Ureter (tissue), 1 donor: Measurements from ENCODE around the gene TNKS1BP1. TPM values are rescaled to one million over a fixed set of nuclear protein-coding genes. Genes with fewer than 3 reads are reported as not detected.
"Not testable (repeated sequence)": the region's sequence is repeated elsewhere in the genome, so short reads cannot be mapped to it uniquely, and the experiment has no call there.

ENCODE experiments used
- DNase-seq: peaks from one replicate; pipeline ENCODE4 v3.0.0-alpha.2; 2020; ENCODE audit warnings: low spot score
- total RNA-seq: library from RNA; stranded (reverse); gene quantifications from one replicate; pipeline ENCODE4 v1.2.4, GENCODE V29; 2023
- donor health status: DM: yes; HTN: yes; CAD: no.

Gene TNKS1BP1
- total RNA-seq, 1 donor from 2014 or later: 338 TPM

DNA sequence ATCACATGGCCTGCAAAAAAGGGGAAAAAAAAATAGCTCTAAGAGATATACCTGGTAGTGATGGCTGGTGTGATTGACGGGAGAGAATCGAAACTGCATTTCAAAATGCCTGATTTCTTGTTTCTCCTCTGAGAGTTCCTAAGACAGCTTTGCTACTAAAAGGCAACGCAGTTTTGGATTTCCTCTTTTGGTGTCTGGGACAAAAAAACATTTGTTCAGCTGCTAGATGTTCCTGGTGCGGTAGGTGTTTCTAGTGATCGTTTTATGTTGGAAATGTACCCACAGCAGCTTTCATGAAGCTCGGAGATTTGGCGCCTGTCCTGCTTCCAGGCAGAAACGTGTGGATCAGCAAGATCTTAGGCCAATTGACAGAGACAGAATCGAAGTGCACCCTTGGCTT, 31.5 kb upstream of the TNKS1BP1 start:
- no peak for DNase-seq

DNA sequence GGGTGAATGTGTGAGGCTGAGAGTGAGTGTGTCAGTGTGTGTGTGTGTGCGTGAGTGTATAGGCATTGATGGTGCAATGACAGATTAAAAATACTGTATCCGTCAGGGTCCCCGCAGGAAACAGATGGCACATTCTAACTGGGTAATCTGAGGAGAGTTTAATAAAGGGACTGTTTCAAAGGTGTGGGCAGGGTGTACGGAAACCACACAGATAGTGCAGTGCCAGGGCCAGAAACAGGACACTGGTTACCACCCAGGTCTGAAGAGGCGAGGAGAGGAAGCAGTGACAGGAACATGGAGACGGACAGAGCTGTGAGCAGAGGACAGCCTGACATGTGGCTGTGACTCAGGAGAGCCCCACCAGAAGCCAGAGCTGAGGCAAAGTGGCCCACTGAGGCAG, 29.9 kb upstream of the TNKS1BP1 start:
- DNase-seq: no peak

DNA sequence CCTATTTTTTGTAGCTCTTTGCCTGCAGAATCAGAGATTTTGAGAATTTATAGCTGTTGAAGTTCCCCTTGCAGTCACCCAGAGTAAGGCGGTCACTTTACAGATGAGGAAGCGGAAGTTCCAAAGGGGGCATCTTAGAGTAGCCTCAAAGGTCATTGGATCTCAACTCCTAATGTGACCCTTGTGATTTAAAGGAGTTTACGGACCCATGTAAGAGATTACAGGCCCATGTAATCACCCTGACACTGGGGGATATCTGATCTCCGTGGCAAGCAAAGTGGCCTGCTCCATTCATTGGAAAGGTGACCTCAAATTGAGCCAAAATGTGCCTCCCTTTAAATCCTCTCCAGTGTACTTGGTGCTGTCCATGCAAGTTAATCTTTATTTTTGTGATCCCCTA, 29.1 kb upstream of the TNKS1BP1 start:
- DNase-seq: no peak

DNA sequence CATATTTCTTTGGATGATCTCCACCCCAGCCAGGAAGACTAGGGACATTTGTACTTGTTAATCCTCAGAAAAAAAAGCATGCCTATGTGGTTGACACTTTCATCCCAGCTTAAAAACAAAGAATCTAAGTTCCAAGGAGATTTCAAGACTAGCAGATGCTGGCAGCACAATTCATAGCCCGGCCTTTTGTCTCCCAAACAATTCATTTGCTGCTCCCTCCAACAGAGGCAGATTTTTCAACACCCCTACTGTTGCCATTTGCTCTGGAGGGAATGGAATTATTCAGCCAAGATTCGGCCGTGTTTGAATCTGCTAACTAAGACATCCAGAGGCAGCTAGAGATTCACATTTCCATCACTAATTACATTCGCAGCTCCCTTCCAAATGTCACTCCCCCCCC, 28.7 kb upstream of the TNKS1BP1 start:
- DNase-seq: no peak

DNA sequence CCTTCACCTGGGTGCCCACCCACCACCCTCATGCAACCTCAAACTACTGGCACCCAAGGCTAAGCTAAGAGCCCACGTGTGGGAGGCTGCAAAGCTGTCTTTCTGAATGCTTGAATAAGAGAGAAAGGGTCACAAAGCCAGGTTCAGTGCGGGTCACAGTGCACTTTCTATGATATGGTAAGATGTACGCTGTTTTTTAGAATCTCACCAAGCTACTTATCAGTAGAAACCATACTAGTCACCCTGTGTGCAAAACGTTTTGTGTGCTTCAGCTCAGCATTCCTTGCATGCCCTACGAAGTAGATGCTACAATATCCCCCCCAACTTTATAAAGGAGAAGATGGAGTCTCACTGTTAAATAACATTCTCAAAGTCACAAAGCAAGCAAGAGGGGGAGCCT, 28.3 kb upstream of the TNKS1BP1 start:
- no peak for DNase-seq

DNA sequence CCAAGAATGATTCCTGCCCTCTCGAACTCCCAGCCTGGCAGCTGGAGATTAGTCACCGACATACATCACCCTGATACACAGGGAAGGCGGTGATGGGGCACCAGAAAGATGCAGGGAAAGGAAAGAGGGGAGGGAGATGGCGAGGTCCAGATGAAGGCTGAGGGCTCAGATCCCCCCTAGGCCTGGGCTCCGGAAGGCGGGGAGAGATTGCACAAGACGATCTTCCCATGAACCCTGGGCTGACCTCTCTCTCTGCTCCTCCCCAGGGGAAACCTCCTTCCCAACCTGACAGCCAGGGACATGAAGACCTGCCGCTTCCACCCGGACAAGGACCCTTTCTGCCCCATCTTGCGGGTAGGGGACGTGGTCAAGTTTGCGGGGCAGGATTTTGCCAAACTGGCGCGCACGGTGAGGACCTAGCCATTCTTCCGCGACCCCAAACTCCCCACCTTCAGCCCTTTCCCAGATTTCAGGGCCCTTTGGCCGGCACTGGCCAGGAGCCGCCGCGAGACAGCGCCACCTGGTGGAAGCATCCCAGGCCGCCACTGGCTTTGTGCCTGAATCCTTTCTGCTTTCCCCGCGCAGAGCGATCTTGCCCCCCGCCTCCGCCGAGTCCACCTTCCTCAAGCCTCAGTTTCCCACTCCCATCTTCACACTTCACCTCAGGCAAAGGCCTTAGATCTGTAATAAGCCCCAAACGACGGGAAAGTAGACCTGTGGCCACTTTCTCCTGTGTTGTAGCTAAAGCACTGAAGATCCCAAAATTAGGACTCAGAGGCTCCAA, 24.9 kb upstream of the TNKS1BP1 start:
- peak; percentile 69 for DNase-seq

DNA sequence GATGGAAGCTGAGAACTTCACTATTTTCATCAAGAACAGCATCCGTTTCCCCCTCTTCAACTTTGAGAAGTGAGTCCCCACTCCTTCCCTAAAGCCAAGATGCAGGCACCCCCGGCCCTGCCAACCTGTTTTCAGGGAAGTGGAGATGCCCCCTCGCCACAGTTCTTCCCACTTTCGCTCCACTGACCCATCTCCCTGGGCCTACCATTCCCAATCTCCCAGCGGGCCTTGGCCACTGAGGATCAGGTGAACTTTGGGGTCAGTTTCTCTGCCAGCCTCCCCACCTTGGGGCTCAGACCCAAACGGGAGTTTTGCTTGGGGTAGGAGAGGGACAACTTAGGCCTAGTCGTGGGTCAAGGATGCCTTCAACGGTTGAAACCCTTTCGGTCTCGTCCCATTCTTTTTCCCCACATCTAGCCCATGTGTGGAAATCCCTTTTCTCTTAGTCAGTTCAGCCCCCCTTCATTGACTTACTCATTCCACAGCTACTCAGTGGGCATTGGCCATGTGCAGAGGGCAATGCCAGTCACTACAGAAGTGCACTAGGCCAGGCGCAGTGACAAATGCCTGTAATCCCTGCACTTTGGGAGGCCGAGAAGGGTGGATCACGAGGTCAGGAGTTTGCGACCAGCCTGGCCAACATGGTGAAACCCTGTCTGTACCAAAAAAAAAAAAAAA, 24.0 kb upstream of the TNKS1BP1 start:
- DNase-seq: no peak

DNA sequence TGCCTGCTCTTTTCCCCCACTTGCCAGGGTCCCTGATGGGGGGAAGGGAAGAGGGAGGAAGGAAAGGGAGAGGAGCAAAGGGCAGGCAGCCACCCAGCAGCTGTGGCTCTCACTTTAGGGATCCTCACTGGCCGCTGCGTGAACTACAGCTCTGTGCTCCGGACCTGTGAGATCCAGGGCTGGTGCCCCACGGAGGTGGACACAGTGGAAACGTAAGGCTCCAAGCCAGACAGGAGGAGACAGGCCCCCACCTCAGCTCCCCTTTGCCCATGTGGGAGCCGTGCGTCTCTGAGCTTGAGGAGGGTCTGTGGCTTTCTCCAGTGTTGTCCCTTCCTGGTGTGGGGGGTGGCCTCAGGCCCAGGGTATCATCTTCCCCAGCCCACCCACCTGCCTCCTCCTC, 23.3 kb upstream of the TNKS1BP1 start:
- DNase-seq: no peak

DNA sequence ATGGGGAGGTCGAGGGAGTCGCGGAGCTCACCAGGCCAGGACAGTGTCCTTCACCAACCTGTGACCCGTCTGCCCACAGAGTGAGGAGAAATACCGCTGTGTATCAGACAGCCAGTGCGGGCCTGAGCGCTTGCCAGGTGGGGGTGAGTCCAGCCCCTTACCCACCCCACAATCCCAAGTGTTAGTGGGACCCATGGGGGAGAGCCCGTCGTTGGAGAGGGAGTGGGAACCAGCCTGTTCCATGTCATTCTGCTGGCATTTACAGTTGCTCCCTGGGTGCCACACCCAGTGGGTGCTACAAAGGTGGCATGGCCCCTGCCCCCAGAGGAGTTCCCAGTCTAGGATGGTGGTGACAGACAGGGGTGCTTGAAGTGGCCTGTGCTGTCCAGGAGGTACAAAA, 22.6 kb upstream of the TNKS1BP1 start:
- DNase-seq: no peak

DNA sequence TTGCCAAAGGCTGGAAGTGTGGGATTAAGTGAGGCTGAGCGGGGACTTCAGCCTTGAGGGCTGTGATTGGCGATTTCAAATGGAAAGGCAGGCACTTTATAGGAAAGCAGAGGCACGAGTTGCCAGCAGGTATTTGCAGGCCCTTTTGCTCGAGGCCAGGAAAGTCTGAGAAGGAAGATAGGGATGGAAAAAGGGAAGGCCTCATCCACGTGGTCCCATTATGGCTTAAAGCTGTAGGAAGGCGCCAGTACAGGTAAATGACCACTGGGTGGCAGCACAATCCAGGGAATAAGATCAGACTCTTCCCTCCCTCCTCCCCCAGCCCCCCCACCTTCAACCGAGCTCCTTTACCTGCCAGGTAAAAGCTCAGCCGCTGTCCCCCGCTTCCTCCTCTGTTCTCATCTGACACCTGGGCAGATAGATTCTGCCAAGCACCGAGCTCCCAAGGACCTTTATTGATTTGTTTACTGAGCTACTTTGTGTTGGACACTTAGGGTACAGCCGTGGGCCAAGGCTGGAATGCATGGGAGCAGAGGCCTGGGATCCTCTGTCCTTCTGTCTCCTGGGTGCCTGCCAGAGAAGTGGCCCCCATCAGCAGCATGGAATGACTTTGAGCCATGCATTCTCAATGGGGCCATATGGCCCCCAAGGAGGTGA, 20.9 kb upstream of the TNKS1BP1 start:
- DNase-seq: peak; percentile 69

DNA sequence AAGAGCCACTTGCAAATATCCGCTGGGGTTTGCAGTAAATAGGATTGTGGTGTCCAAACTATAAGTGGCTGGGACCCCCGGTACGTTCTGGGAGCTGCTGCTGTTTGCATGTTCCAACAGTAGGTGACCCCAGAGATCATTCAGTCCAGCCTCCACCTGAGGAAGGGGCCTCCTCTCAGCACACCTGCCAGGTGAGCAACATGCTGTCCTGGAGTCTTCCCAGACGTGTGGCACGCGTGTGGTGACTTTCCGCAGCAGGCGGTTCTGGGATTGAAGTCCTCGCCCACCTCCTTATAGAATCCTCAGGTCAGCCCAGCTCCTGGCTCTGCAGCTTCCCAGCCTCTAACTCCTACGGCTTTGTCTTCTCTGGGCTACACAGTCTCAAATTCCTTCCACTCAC, 20.1 kb upstream of the TNKS1BP1 start:
- no peak for DNase-seq

DNA sequence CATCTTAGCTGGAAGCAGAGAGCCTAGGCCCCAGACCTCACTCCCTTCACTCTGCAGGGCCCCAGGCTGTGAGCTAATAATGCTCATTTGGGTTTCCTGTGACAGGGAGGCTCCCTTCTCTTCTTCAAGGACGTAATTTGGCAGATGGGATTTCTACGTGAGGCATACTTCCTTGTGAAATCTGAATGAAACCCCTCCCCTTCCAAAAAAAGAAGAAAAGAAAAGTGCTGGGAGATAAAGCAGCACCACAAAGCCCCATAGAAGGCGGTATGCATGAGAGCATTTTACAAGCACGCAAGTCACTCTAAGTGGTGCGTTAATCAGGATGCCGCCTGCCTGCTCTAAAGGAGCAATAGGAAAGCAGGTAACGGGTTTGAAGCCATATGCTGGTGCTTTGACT, 19.1 kb upstream of the TNKS1BP1 start:
- DNase-seq: no peak

DNA sequence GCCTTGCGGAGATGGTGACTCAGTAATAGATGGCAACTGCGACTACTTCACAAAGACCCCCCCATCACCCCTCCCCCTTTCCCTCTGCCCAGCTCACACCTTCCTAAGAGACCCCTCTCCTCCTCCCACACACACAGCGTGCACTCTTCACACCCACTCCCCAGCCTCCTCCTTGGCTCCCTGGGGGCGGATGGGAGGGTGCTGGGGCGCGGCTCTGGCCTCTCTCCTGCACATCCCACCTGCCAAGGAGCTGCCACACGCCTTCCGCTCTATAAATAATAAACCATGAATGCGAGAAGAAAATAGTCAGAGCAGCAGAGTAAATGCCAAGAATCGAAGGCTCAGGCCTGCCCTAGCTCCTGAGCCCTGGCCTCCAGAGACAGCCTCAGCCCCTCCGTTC, 17.9 kb upstream of the TNKS1BP1 start:
- no peak for DNase-seq

DNA sequence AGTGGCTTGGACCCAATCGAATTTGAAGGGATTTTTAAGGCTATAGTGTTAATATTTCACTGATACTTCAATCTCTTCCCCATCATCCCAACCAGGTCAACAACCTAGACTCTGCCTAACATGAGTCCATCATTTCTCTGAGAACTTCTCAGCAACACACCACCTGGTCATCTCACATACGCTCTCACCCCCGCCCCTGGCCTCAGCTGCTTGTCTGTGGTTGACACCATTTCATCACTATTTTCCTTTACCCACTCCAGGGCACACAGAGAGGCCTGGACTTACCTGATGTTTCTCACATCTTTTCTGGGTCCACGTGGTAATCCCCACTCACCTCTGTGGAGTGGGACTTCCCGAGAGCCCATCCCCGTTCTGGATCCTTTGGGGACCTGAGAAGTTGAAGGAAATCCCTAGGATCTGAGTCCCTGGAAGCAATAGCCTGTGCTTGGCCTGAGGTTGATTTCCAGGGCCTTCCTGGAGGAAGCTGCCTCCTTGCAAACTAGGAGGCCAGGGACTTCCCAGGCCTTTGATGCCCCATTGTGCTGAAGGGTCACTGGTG, 16.6 kb upstream of the TNKS1BP1 start:
- DNase-seq: no peak

DNA sequence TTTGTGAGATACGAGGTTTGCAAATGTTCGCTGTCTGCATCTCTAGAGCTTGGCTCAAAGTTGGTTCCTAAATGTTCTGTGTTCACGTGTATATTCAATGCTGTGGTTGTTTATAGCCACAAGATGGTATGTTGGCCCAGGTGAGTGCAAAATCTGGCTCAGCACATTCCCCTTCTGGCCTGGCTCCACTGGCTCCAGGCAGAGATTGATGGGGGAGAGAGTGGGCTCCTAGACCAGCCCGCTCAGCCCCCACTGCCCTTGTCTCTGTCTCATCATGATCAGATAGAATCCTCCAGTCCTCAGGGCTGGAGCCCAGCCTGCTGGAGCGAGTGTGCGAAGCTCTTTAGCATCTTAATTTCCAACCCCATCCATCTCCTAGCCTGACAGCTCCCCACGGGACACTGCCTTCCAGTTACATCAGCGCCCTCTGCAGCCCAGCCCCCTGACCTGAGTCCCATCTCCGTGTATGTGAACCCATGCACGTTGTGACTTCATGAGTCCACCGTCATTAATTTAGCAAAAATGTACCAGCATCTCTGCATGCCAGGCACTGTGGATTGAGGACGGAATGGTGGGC, 15.4 kb upstream of the TNKS1BP1 start:
- no peak for DNase-seq

DNA sequence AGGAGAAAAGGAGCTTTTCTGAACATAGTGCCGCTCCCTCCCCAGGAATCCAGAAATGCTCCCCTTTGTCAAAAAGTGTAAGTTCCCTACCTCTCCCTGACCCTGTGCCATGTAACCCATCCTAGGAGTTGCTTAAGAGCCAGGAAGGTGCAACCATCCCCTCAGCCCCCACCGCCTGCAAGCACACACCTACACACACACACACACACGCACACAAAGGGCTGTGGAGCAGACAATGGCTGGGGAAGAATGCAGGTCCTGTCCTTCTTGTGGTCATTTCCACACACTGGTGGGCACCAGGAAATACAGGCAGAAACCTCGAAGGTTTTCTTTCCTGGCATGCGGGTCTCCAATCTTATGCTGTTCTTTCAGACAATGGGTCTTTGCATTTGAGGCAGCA, 14.6 kb upstream of the TNKS1BP1 start:
- no peak for DNase-seq

DNA sequence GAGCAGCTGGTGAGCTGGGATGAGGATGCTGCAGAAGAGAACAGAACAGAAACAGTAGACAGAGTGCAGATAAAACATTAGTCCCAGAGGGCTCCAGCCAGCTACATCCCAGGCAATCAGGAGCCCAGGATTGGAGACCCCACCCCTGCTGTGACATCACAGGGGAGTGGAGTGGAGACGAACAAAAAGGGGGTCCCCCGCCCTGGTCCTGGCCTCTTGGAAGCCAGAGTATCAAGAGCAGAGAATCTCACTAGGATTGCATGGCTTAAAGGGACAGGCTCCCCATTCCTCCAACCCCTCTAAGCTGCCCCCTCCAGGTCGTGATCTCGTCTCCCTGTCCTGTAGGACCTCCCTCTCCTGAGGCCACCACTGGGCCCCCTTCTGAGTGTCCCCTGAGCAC, 13.4 kb upstream of the TNKS1BP1 start, which contains the start of gene P2RX3:
Gene P2RX3 (plus strand): TSS at position 211 of the 400 bp plus-strand sequence. CDS start 199 bp downstream, outside the sequence.
- no peak for DNase-seq

DNA sequence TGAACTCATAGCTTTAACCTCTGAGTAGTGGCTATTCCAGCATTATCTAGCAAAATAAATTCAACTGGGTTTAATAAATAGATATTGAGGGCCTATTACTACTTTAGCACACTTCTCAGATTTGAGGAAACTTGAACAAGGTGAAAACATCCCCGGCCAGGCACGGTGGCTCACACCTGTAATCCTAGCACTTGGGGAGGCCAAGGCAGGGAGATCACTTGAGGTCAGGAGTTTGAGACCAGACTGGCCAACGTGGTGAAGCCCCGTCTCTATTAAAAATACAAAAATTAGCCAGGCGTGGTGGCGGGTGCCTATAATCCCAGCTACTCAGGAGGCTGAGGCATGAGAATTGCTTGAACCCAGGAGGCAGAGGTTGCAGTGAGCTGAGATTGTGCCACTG, 12.1 kb upstream of the TNKS1BP1 start:
- DNase-seq: not testable (repeated sequence)

DNA sequence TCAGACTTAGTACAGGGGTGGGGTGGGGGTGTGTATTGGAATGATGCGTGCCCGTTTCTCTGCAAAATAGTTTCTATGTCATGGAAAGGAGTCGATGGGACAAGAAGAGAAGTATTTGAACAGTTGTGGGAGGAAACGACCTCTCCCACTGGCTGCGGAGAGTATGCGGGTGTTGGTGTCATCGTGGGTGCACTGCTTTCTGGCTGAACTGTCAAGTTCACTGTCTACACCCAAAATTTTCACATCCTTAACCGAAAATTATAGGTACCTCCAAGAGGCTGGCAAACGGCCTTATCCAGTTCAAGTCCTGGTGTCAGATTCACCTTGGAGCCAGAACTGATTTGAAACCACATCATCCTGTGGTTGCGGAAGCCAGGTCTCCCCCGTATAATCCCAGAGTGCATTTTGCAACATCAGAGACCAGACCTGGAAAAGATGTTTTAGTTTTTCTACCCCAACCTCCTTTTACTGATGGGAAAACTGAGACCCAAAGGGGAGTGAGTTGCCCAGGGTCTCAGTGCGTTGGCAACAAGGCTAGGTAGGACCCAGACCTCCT, 11.4 kb upstream of the TNKS1BP1 start:
- DNase-seq: no peak

DNA sequence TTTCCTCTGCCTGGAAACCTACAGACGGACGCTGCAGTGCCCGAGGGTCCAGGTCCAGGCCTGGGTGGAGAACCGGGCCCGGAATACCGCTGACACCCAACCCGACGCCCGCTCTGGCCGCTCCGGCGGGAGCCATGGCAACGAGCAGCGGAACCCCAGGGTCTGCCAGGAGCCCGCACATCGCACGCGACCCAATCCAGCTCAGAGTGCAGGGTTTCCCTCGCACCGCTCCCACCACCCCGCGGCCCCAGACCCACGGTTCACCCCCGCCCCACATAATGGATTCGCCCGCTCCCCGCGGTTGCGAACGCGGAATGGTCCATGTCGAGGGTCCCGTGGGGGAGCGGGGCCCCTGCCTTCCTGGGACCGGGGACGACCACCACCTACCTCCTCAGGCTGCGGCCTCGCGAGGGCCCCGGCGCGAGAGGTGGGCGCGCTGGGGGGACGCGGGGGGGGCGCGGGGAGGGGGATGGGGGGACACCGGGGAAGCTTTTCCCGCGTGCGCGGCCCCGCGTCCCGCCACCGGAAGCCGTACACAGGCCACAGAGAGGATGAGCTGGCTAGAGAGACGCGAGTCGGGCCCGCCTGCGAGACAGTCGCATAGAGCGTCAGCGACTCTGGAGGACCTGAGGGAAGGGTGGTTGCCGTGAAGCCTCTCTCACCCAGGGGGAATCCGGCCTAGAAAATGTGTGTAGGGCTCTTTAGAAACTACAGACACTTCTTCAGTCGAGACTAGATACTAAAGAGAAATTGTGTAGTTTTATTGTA, 10.8 kb upstream of the TNKS1BP1 start, which contains the start of gene SSRP1:
Gene SSRP1 (minus strand): TSS at position 550 of the 768 bp plus-strand sequence. CDS start 771 bp downstream, outside the sequence.
- DNase-seq: peak; percentile 88

DNA sequence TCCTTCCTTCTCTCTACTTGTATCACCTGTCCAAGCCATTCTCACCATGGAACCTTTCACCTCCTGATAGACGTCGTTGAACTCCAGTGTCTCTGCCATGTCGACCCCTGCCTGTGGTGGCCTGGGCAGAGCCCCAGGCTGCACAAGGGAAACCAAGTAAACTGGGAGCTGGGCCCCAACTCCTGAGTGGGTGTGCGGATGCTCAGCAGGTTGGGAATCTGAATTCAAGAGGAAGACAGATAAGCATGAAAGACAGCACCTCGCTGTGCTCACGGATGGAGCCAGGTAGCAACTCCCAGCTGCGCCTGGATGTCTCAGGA, 10.2 kb upstream of the TNKS1BP1 start:
- no peak for DNase-seq
